HFF-Myc (cell line): ENCODE data around the gene NRROS.
"Not testable (repeated sequence)": the region's sequence is repeated elsewhere in the genome, so short reads cannot be mapped to it uniquely, and the experiment has no call there.

Experiments
- DNase-seq: peaks from one replicate; pipeline ENCODE4 v3.0.0-alpha.2; 2011; ENCODE audit warnings: low read depth; ENCODE audit errors: extremely low read depth
- H3K4me3 ChIP-seq: replicated peaks from 2 replicates; pipeline ENCODE4 v1.5.1; 2011; ENCODE audit warnings: low read depth, mild to moderate bottlenecking, control low read depth, low read length
- CTCF ChIP-seq: IDR thresholded peaks from 2 replicates; pipeline ENCODE4 v1.5.1; 2012; ENCODE audit warnings: mild to moderate bottlenecking, low read depth, low read length, control low read depth; ENCODE audit errors: missing control alignments

NRROS gene

GRCh38 chr3:196617256-196617655 is 22.2 kb upstream of the NRROS start:
- no peak overlapping the region for H3K4me3 ChIP-seq
- TF ChIP-seq CTCF, result no peak
- DNase-seq, result no peak

GRCh38 chr3:196619223-196619622 is 20.3 kb upstream of the NRROS start:
- H3K4me3 ChIP-seq, result no peak overlapping the region
- DNase-seq, result no peak
- TF ChIP-seq CTCF, result no peak

GRCh38 chr3:196619627-196620026 is 19.9 kb upstream of the NRROS start:
- H3K4me3 ChIP-seq, DNase-seq: not testable (repeated sequence)

- H3K4me3 ChIP-seq, result no peak overlapping the region
- no peak for TF ChIP-seq CTCF
- no peak for DNase-seq
These were observed 19.3 kb upstream of the NRROS start for GRCh38 chr3:196620161-196620604.

GRCh38 chr3:196620684-196621083 is 18.8 kb upstream of the NRROS start:
- DNase-seq, result no peak
- no peak for TF ChIP-seq CTCF
- H3K4me3 ChIP-seq, result no peak overlapping the region

- H3K4me3 ChIP-seq, result no peak overlapping the region
- no peak for TF ChIP-seq CTCF
- no peak for DNase-seq
These were observed 17.9 kb upstream of the NRROS start for GRCh38 chr3:196621611-196622010.

GRCh38 chr3:196624067-196624790 is 15.3 kb upstream of the NRROS start:
- TF ChIP-seq CTCF, result no peak
- H3K4me3 ChIP-seq, result no peak overlapping the region
- DNase-seq, result no peak
